Stimulated activated CD4-positive, alpha-beta T cell treated with anti-CD3 and anti-CD28 coated beads, Interleukin-4, amount 100 ng/mL, for 24 hours (primary cell): ENCODE data around the gene EYA2.

ENCODE experiments used
- DNase-seq: peaks from one replicate; pipeline ENCODE4 v3.0.0-alpha.2; 2020

Gene EYA2

DNA sequence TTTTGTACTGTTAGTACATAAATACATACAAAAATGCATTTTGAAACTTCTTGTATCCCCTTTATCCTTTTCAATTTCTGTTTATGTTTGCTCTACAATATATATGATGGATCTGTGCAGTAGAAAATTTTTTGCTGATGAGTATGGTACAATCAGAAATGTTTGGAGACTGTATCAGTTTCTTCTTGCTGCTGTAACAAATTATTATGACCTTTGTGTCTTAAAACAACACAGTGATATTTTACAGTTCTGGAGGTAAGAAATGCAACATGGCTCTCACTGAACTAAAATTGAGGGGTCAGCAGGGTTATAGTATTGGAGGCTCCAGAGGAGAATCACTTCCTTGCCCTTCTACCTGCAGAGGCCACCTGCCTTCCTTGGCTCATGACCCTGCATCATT, 184.4 kb downstream of the EYA2 start:
- no peak for DNase-seq

DNA sequence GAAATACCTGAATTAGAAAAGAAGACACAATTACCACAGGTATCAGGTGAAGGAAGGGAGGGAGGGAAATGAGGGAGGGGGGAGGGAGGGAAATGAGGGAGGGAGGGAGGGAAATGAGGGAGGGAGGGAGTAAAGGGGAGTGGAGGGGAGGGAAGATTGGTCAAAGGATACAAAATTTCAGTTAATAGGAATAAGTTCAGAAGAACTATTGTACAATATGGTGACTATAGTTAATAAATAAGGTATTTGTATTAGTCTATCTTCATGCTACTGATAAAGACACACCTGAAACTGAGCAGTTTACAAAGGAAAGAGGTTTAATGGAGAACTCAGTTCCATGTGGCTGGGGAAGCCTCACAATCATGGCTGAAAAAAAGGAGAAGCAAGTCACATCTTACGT, 185.7 kb downstream of the EYA2 start:
- DNase-seq, result no peak

DNA sequence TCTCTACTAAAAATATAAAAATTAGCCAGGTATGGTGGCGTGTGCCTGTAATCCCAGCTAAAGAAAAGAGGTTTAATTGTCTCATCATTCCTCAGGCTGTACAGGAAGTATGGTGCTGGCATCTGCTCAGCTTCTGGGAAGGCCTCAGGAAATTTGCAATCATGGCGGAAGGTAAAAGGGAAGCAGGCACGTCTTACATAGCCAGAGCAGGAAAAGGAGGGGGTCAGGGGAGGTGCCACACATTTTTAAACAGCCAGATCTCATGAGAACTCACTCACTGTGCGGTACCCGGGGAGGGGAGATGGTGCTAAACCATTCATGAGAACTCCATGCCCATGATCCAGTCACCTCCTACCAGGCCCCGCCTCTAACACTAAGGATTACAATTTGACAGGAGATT, 191.7 kb downstream of the EYA2 start:
- DNase-seq, result no peak

DNA sequence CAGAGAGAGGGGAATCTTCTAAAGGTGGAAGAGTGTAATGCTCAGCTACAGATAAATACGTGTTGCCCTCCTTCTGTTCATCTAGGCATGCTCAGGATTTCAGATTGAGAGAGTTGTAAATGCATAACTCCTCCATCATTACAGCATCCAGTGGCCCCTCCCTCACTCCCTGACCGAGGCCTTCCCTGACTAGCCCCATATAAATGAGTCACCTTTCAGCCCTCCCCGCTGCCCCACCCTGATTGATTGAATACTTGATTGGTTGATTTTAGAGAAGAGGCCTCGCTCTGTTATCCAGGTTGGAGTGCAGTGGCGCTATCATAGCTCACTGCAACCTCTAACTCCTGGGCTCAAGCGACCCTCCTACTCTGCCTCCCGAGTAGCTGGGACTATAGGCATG, 193.7 kb downstream of the EYA2 start:
- DNase-seq, result no peak

DNA sequence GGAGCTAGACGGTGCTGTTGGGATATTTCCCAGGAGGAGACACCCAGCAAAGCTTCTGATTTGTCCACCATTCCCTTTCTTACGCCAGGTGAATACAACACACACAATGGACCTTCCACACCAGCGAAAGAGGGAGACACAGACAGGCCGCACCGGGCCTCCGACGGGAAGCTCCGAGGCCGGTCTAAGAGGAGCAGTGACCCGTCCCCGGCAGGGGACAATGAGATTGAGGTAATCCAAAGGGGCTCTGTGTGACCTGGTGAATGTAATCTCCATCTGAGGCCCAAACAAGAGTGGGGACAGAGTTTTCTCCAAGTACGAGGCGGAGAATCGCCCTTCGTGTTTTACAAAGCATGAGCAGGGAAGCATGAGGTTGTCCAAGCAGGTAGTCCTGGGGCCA, 194.5 kb downstream of the EYA2 start:
- no peak for DNase-seq

DNA sequence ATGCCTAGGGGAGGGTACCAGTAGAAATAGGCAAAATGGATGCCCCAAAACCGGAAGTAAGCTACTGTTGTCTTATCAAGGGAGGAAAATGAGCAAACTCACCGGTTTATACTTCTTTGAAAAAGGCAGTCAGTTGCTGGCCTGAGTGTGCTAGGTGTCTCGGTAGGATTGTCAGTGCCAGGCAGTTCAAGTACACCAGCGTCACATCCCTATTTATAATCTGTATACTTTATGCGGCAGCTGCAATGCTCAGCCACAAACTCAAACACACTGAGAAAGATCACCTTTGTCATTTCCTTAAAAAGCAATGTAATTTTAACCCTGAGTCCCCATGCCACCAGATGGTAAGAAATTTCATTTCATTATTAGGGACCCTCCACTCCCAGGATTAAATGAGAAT, 196.2 kb downstream of the EYA2 start:
- no peak for DNase-seq

DNA sequence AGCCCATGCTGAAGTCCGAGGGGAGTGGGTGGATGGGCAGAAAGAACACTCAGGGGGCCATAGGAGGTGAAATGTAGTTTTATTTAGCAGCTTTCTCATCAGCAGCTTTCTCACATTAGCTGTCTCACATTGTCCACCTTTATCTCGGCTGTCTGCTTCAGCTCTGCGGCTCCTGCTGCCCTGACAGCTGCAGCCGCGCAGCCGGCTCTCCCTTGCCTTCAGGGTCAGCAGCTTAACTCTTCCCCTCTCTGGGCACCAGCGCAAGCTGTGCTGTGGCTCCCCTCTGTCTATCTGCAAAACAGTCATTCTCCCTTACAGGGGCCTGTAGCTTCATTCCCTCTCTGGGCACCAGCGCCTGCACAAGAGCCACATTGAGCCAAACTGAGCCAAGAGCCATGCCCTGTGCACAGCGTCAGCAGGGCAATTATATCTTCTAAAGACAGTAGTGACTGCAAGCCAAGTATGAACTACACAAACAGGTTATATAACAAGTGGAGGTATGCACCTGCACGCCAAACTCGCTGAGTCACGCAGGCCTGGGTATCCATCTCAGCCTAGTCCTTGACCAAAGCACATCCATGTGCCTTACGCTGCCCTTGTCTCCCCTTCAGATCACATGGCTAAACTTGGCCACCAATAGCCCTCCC, 198.8 kb downstream of the EYA2 start:
- DNase-seq, result no peak

DNA sequence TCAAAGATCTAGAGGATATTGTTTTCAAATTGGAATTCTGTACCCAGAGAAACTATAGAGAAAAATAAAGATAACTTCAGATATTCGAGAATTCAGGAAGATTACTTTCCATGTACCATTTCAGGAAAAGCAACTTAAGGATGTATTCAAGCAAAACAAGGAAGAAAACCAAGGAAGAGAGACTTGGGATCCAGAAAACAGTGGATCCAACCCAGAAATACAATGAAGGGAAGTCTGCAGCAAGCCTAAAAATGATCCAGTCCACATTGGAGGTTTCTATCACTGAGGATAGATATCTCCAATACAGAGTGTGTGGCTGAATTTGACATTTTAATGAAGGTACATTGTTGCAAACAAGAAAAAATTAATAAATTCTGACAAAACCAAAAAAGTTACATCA, 201.0 kb downstream of the EYA2 start:
- DNase-seq, result no peak

DNA sequence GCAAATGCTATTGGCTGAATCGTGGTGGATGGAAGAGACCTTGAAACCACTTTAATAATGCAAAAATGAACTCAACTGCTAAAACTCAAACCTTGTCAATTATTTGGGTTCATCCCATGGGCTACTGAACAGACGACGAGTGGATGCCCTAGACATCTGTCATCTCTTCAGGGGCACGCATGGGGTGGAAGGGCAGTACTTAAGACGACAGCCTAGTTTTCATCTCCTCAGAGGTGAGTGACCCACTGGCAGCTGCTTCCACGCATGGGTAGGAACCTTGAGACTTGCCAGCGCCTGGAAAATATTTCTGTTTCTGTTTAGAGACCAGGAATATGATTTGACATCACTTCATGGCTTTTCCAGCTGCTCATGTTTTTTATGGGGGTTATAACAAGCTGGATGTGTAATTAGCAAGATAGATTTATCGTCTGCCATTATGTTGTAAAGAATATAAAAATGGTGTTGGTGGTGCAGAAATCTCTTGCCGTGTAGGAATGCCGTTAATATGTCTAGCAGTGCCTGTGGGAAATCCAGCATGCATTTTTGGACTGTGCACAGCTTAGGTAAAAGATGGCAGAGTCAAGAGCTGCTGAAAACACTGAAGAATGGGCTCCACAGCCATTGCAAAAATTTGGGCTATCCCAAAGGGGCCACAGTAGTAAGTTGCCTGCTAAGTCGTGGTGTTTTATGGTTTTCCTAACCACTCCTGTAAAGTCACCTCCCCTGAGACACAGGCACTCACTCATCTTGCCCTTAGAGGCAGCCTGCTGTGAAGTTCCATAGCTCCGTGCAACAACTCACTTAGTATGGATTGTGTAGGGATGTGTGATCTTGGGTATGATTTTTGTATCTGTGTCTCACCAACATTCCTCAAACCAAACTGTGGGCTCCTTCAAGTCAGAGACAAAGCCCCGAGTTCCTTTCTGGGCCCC, 203.3 kb downstream of the EYA2 start:
- no peak for DNase-seq

DNA sequence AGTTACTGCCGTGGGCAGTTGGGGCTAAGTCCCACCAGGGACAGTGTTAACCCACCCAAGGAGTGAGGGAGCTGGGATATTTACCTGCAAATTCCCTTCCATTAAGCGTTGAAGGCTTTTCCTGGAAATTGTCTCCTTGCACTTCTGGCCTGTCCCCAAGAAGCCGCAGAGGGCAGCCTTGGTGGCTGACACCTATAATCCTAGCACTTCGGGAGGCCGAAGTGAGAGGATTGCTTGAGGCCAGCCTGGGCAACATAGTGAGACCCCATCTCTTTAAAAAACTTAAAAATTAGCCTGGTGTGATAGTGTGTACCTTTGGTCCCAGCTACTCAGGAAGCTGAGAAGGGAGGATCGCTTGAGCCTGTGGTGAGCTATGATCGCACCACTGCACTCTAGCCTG, 204.4 kb downstream of the EYA2 start:
- DNase-seq, result no peak

DNA sequence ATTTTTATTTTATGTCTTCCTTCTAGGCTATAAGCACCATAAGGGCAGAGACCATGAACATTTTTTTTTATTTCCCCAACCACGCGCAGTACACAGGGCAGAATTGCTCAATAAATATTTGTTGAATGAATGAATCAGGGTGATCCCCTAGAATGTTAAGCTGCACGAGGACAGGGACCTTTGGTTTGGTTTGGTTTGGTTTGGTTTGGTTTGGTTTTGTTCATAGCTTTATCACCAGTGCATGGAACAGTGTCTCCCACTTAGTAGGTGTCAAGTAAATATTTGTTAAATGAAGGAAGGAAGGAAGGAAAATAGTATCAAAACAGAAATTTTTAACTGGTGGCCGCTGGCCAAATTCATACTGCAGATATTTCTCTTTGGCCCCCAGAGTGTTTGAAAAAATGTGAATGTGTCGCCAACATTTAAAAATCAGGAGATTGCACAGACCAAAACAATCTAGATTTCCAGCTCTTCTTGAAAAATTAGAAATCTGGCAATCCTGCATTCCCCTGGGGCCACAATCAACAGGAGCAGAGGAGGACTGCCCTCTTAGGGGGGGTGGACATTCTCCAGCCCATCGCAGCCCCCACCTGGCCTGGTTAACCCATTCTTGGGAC, 205.3 kb downstream of the EYA2 start:
- DNase-seq, result no peak

DNA sequence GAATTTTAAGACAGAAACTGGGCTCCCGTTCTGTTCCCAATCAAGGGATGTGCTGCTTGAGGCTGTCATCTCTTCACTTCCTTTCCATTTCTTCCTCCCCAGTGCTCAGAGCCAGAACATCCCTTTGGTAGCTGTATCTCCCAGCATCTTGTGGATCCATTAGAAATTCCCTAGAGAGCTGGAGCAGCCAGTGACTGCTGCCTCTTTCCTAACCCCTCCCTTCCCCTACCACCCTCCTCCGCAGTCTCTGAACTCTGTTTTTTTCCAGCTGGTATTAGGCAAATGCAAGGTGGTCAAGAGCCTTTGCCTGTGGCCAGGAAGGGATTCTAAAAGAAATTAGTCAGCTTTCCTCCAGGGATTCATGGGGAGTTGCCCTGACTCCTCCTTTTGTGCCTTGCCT, 208.0 kb downstream of the EYA2 start:
- no peak for DNase-seq

DNA sequence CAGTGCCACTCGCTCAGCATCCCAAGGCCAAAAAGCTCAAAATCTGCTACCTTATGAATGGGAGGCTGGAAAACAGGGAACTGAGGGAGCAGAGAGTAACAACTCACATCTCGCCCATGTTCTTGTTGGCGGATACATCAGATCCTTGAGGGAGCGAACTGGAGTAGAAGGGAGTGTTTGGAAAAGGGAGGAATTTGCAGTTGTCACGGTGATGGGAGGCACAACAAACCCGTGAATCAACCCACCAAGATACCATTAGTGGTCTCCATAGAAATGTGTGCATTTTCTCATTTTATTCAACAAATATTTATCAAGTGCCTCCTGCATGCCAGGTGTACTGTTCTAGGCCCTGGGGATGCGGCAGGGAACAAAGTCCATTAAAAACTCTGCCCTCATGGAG, 212.1 kb downstream of the EYA2 start:
- no peak for DNase-seq

DNA sequence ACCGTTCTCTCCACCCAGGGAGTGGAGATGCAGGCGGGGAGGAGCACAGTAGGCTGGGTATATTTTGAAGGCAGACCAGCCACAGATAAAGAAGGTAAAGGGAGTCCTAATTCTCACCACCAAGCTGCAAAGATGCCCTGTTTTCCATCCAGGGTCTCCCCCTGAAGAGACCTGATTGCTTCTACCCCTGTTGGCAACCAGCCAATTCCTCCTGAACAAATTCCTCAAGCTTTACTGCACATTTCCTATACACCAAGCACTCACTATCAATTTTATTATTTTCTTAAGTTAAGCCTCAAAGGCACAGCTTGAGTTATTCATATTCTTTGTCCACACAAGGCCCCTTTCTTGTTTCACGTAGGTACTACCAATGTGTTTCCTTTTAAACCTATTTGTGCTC, 214.4 kb downstream of the EYA2 start:
- no peak for DNase-seq

DNA sequence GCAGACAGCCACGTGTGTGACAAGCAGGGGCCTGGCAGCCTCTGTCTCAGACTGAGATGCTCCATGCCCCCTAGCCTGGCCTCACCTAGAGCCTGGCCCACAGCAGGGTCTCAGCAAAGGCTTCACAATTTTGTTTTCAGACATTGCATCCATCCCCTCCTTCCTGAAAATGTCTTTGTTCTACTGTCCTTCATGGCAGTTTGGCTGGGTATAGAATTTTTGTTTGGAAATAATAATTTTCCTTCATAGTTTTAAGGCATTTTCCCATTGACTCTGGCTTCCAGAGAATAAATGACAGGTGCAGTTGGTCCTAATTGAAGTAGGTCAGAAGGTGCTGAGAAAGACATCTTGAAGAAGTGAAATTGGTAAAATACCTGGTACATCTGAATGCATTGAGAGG, 216.2 kb downstream of the EYA2 start:
- no peak for DNase-seq

DNA sequence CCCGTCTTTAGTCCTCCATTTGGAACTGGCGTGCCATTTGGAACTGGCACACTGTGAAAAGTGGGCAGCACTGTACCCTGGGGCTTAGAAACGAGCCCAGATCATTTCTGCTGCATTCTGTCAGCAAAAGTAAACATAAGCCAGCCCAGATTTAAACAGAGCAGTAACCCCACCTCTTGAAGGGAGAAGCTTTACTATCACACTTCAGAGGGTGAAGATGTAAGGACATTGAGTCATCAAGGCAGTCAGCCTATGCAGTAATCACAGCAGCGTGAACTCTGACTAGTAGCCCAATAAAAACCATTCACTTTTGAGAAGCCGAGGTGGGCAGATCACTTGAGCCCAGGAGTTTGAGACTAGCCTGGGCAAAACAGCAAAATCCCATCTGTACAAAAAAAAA, 216.9 kb downstream of the EYA2 start:
- DNase-seq, result no peak

DNA sequence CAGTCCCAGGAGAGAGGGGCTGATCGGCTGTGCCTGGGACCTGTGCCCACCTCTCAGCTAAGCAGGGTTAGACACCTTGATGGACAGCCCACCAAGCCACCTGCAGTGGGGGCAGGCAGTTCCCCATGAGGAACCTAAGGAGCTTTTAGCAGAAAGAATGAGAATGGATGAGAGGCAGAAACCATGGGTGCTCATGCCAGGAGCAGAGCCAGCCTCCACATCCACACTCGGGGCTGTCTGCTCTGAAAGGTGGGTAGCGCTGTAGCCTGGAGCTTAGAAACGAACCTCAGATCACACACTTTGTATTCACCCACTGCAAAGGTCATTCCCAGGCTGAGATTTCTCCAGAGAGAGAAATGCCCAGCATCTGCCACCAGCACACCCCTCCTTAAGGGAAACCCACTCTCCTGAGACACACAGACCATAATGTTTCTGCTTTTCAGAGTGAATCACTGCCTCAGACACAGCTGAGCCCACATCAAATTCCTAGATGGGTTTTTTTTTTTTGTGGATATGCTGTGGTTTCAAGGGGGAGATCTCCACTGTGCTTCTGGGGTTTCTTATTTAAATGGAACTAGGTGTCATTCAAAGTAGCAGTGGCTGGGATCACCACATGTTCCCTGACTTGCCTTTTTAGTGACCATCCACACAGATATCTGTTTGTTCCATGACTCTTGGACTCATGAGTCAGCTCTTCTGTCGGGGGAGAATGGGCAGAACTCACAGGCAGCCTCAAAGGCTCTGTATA, 218.9 kb downstream of the EYA2 start:
- no peak for DNase-seq

DNA sequence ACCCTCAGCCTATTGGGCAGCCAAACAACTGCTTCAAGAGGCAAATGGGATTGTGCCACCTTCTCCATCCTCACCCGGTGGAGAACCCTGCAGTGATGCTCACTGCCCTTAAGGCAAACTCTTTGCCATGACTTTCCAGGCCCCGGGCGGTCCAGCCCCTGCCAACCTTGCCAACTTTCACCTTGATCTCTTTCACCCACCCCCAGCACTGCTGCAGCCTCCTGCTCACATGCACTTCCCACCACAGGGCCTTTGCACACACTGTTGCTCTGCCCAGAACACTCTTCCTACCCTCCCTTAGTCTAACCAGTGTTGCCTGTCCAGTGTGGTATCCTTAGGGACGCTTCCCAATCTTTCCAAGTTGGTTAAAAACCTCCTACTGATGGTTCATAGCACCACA, 221.1 kb downstream of the EYA2 start:
- no peak for DNase-seq

DNA sequence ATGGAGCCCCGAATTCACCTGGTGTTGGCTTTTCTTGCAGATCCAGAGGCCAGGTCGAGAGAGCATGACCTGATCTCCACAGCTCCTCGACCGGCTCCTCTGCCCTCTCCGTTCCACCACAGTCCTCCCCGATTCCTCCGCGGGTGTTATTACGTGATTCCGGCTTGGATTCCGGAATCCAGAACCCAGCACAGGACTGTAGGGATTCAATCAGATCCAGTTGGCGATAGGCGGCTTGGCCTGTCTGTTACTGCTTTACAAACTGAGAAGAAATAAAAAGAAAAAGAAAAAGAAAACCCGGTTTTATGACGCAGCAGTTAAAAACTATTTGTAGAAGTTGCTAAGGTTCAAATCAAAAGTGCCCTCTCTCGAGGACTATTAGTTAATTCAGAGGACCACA, 222.7 kb downstream of the EYA2 start:
- DNase-seq, result no peak

DNA sequence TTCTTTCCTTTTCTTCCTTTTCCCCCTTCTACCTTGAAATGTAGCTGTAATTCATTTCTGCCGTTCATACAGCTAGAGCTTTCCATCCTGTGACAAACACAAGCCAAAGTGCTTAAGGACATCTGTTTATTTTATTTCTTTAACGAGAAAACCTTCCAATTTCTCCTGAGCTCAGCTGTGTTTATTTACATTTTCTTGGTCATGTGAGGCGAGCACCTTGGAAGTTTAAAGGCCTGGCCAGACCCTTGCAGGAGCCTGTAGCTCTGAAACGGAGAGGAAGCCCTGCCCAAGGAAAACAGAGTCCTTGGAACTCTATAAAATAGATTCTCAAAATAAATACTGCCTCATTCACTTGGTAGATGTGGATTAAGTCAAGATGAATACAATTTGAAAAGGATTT, 223.1 kb downstream of the EYA2 start:
- no peak for DNase-seq

DNA sequence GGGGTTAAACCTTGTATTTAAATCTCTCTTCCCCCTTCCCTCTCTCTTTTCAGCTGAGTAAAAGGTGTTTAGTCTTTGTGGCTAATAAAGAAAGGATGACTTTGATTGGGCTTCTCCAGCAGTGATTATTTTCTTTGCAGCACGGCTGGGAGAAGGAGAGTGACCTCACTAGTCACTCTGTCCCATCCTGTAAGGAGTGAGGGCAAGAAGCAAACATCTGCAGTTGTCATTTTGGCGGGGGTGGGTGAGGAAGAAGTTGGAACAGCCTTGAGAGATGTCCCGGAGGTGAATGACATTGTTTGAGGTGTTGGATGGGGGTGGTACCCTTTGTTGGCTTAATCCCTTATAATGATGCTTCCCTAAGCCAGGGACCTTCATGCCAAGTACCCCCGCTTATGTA, 223.6 kb downstream of the EYA2 start:
- DNase-seq, result no peak

DNA sequence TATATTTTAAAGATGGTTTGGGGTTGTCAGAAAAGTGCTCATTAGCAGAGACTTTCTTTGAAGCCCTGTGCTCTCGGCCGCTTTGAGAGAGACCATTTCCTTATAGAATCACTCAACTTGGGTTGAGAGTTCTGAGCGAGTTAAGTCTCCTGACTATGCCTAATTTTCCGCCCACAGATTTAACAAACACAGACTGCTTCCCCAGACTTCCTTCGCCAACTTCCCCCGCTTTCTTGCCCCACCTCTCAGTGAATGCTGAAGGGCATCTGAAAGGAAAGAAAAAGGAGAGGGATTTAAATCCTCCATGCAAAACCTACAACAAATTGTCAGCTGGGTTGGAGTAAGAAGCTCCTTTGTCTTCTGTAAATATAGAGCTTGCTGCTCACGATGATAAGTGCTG, 224.0 kb downstream of the EYA2 start:
- no peak for DNase-seq

DNA sequence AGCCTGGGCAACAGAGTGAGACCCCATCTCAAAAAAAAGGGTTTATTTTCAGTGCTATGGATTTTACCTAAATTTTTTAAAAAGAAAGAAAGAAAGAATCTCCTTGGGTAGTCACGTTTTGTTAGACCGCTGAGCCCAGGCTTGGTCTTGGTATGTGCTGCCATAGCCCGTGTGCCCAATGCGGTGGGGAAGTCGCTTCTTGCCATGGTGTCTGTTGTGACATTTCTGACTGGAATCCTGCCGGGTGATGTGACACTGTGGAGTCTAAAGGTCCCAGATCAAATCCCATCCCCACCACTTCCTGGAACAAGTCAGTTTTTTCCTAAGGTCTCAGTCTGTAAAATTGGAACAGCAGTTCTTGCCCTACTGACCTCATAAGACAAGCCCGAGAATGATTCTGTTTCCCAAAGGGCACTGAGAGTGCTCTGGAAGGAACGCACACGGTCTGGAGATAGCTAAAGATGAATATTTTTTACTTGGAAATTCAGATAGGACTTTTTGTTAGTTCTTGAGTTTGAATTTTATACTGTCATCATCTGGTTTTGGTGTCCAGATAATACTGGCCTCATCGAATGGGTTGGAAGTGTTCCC, 225.8 kb downstream of the EYA2 start:
- DNase-seq, result no peak
